ENCODE data around the gene BRME1.

The BRME1 gene

DNA sequence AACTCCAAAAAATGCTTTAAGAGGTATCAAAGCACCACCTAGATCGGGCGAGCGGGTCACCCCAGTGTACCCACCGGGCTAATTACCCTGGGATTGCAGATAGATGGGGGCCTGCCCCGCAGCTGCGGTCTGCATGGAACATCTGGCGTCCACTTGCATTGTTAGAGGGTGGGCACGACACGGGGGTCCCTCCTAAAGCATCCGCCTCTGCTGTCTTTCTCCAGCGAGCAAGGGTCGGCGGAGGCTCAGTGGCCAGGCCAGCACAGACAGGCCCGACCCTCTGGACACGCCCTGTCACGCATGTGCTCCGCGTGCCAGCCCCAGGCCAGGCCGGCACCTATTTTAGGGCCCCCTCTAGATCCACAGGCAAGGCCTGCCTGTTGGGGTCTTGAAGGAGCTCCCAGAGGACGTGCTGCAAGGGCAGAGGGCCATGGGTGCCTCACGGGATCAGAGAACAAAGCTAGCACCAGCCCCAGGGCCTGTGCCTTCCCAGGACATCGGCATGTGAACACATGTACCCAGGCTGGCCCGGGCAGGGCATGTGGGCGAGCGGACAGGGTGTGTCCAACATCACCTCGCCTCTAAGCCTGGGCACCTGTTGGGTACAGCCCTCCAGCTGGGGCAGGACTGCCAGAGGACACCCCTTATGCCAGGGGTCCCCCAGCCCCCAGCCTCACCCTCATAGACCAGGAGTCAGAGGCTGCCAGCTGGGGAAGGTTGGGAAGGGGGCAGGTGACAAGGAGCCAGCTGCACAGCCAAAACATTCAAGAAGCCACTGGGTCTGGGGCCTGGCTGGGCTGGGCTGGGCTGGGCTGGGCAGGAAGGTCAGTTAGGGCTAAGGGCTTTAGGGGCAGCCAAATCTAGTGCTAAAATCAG is 64.6 kb downstream of the BRME1 start:
- H3K4me3 ChIP-seq: peak overlapping the region; percentile 80
- DNase-seq (ENCODE audit: low read depth, low spot score): no peak

DNA sequence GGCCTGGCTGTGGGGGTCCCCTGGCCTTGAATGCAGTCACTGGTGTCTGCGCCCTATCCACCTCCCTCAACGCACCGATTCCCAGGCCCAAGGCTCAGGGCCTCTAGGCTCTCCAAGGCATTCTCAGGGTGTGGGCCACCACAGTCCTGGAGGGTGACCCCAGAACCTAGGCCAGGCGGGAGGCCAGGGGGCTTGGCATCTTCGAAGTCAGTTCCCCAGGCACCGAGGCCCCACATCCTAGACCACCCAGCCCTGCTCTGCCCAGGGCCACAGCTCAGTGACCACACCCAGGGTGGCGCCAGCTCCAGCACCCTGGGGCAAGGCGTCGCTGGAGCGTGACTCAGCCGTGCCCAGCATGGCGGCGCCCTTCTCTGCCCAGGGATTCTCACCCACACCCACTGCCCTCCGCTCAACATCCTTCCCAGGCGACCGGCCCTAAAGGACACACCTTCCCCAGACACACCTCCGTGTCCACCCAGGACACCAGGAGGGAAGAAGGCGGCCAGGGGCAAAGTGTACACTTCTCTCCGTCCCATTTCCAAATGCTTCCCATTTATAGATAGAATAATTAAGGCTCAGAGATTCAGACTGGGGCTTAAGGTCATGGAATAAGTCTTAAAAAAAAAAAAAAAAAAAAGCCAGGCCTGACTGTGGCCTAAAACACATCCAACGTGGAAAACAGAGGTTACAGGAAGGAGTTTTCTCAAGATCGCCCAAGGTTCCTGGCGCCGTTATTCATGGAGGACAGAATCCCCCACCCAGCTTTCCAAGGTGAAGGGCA is 65.4 kb downstream of the BRME1 start:
- H3K9ac ChIP-seq (ENCODE audit: insufficient read length): peak overlapping the region; percentile 85
- TF ChIP-seq POLR2AphosphoS5 (IDR thresholded peaks at IDR 0.05; ENCODE audit: borderline replicate concordance, low read depth, low read length): no peak
- TF ChIP-seq EZH2 (IDR thresholded peaks at IDR 0.05): no peak
- TF ChIP-seq FOXP2 (optimal IDR thresholded peaks at IDR 0.05; ENCODE audit: control extremely low read depth, extremely low read length, insufficient read depth): no peak
- peak overlapping the region; percentile 80 for H3K4me3 ChIP-seq
- DNase-seq (ENCODE audit: low read depth, low spot score): no peak
- peak overlapping the region; percentile 91 for H3K27ac ChIP-seq
- H3K9me3 ChIP-seq (ENCODE audit: low read depth, low read length): no peaks in the 10 kb centered on the region
- peaks cover 32% of the 10 kb centered on the region for H3K36me3 ChIP-seq (ENCODE audit: insufficient read depth, low read length)

More for the DNA sequence above, 64.6 kb downstream of the BRME1 start:
- peaks cover 26% of the 10 kb centered on the region for H3K36me3 ChIP-seq (ENCODE audit: insufficient read depth, low read length)
- peak overlapping the region; percentile 85 for H3K9ac ChIP-seq (ENCODE audit: insufficient read length)
- peak overlapping the region; percentile 91 for H3K27ac ChIP-seq
- TF ChIP-seq FOXP2 (optimal IDR thresholded peaks at IDR 0.05; ENCODE audit: control extremely low read depth, extremely low read length, insufficient read depth) (no peak), EZH2 (IDR thresholded peaks at IDR 0.05) (no peak), POLR2AphosphoS5 (IDR thresholded peaks at IDR 0.05; ENCODE audit: borderline replicate concordance, low read depth, low read length) (no peak; the same call in 1 of the 2 replicates)
- no peaks in the 10 kb centered on the region for H3K9me3 ChIP-seq (ENCODE audit: low read depth, low read length)

DNA sequence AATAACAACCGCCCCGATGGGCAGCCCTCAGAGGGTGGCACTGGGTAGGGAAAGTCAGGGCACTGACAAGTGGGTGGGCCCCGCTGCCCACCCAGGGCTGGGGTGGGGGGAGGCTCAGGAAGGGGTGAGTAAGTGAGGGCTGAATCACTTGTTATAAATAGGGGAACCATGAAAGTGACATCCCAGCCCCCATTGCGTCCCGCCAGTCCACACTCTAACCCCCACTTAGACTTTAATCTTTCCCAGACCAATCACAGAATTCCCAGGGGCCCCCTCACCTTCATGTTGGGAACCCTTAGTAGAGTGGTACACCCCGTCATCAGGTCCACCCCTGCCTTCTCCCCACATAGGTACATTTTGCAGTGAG is 66.0 kb downstream of the BRME1 start:
- Histone ChIP-seq H3K4me3 (peak overlapping the region; percentile 80), H3K27ac (peak overlapping the region; percentile 91), H3K9me3 (ENCODE audit: low read depth, low read length) (no peaks in the 10 kb centered on the region), H3K36me3 (ENCODE audit: insufficient read depth, low read length) (peaks cover 32% of the 10 kb centered on the region), H3K9ac (ENCODE audit: insufficient read length) (peak overlapping the region; percentile 85)
- no peak for DNase-seq (ENCODE audit: low read depth, low spot score)
- TF ChIP-seq POLR2AphosphoS5 (IDR thresholded peaks at IDR 0.05; ENCODE audit: borderline replicate concordance, low read depth, low read length) (no peak; the same call in none of the 2 replicates), FOXP2 (optimal IDR thresholded peaks at IDR 0.05; ENCODE audit: control extremely low read depth, extremely low read length, insufficient read depth) (no peak), EZH2 (IDR thresholded peaks at IDR 0.05) (no peak)

DNA sequence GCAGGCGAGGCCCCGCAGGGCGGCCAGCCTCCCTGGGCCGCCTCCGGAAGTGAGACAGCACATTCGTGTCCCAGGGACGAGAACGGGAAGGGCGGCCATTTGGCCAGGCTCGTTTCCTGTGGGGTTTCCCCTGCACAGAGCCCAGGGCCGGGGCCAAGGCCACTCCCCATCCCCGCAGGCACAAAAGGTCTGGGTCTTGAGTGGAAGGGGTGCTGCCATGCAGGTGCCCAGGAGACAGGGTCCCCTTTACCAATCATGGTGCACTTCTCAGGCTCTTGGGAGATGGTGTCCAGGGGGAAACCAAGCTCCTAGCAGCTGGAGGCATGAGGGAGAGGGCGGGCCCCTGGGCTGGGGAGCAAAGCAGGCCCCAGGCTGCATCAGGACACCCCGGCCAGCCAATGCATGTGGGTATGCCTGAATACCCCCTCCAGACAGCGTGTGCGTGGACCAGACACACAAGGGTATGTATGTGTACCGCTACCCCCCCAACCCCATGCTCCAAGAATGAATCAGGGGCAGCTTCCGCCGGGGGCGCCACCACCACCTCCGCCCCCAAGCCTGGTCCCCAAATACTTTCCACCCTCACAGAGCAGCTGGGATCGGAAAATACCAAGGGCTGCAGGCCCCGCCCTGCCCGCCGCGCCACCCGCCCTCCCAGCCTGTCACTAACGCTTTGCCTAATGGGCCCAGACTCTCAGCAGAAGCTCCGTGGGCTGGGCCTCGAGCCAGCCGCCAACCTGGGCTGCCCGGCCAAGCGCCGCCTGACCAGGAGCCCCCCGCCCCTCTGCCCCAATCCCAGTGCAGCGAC is 66.6 kb downstream of the BRME1 start:
- no peak for DNase-seq (ENCODE audit: low read depth, low spot score)
- H3K9me3 ChIP-seq (ENCODE audit: low read depth, low read length): no peaks in the 10 kb centered on the region
- H3K36me3 ChIP-seq (ENCODE audit: insufficient read depth, low read length): peaks cover 37% of the 10 kb centered on the region
- peak overlapping the region; percentile 85 for H3K9ac ChIP-seq (ENCODE audit: insufficient read length)
- peak overlapping the region; percentile 80 for H3K4me3 ChIP-seq
- peak overlapping the region; percentile 91 for H3K27ac ChIP-seq
- TF ChIP-seq FOXP2 (optimal IDR thresholded peaks at IDR 0.05; ENCODE audit: control extremely low read depth, extremely low read length, insufficient read depth) (no peak), POLR2AphosphoS5 (IDR thresholded peaks at IDR 0.05; ENCODE audit: borderline replicate concordance, low read depth, low read length) (peak; percentile 53; the same call in 1 of the 2 replicates)

DNA sequence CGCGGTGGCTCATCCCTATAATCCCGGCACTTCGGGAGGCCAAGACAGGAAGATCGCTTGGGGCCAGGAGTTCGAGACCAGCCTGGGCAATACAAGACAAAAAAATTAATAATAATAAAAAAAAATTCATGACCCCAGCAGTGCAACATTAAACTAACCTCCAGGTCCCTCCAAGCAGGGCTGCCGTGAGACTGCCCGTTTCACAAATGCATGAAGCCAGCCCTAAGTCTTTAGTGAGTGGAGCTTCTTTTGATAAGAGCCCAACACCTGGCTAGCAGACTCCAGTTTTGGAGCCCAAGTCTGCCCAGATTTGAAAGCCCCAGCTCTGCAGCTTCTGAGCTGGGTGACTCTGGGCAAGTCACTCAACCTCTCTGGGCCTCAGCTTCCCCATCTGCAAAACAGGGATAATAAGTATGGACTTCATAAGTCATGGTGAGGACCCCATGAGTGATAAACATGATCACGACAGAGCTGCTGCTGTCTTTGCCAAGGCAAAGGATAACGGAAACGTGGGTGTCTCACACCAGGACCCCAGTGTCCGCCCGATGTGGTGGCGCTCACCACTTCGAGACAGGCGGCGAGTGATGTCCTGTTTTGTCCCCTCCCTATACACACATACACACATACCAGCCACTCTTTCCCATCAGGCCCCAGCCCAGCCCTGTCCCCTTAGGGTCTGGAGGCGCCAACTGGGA is 67.3 kb downstream of the BRME1 start:
- peak overlapping the region; percentile 85 for H3K9ac ChIP-seq (ENCODE audit: insufficient read length)
- no peaks in the 10 kb centered on the region for H3K9me3 ChIP-seq (ENCODE audit: low read depth, low read length)
- TF ChIP-seq EZH2 (IDR thresholded peaks at IDR 0.05) (no peak), POLR2AphosphoS5 (IDR thresholded peaks at IDR 0.05; ENCODE audit: borderline replicate concordance, low read depth, low read length) (no peak; the same call in 1 of the 2 replicates), FOXP2 (optimal IDR thresholded peaks at IDR 0.05; ENCODE audit: control extremely low read depth, extremely low read length, insufficient read depth) (no peak)
- H3K4me3 ChIP-seq: peak overlapping the region; percentile 80
- peak overlapping the region; percentile 91 for H3K27ac ChIP-seq
- DNase-seq (ENCODE audit: low read depth, low spot score): no peak
- peaks cover 44% of the 10 kb centered on the region for H3K36me3 ChIP-seq (ENCODE audit: insufficient read depth, low read length)

DNA sequence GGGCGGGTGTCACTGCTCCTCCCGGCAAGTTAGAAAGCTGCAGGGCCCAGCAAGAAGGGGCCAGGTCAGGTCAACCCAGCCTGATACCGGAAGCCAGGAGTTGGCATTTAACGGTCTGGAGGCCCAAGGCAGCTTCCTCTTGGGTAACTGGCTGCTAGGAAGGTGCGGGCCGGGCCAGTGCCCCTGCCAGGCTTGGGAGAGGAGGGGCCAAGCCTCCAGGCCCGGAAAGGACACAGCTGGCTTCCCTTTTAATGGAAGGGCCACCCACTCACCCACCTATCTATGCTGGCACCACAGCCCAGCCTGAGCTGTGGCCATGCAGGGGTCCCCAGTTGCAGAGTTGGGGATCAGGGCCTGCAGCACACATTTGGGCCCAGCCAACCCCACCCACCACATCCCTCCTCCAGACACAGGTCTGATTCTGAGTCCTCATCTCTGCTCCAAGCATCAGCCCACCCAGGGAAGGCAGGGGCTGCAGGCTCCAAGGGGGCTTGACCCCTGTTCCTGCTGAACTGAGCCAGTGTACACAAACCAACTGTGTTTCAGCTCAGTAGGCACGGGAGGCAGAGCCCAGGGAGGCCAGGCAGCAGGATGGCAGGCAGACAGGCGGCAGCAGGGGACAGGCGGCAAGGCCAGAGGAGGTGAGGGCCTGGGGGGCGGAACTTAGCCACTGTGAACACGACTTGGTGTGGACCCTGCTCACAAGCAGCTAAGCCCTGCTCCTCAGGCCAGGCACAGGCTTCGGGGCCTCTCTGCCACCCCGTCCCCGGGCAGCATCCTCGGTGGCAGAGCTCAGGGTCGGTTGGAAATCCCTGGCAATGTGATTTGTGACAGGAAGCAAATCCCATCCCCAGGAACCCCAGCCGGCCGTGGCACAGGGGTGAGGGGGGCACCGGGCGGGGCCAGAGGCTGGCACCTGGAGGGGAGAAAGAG is 69.9 kb downstream of the BRME1 start:
- Histone ChIP-seq H3K9ac (ENCODE audit: insufficient read length) (no peak overlapping the region), H3K27ac (peak overlapping the region; percentile 85), H3K36me3 (ENCODE audit: insufficient read depth, low read length) (peaks cover 43% of the 10 kb centered on the region), H3K4me3 (no peak overlapping the region), H3K9me3 (ENCODE audit: low read depth, low read length) (no peaks in the 10 kb centered on the region)
- DNase-seq (ENCODE audit: low read depth, low spot score): no peak
- TF ChIP-seq FOXP2 (optimal IDR thresholded peaks at IDR 0.05; ENCODE audit: control extremely low read depth, extremely low read length, insufficient read depth) (no peak), POLR2AphosphoS5 (IDR thresholded peaks at IDR 0.05; ENCODE audit: borderline replicate concordance, low read depth, low read length) (no peak), EZH2 (IDR thresholded peaks at IDR 0.05) (no peak)

Data from SK-N-MC (cell line).